Measurements from ENCODE around the gene ACACA. TPM values are rescaled to one million over a fixed set of nuclear protein-coding genes. Genes with fewer than 3 reads are reported as not detected.

The ACACA gene
- total RNA-seq, 3 donors from 2014 or later (not counting 1 experiment from before 2014, with no cell fraction given) = 22.9 to 23.9 (median 23.6) TPM

GRCh38 chr17:37234106-37234505 is 172.5 kb downstream of the ACACA start:
- no peak for TF ChIP-seq CTCF (IDR thresholded peaks at IDR 0.05)
- peaks cover 21% of the 10 kb centered on the region for H3K36me3 ChIP-seq (ENCODE audit: control insufficient read depth, insufficient read depth, low read length)
- peaks cover 5% of the 10 kb centered on the region for H3K36me3 Mint-ChIP-seq
- H3K4me1 Mint-ChIP-seq = no peaks in the 10 kb centered on the region
- no peaks in the 10 kb centered on the region for H3K4me1 ChIP-seq (ENCODE audit: control insufficient read depth, insufficient read depth, low read length)
- ATAC-seq (no peak), DNase-seq (no peak)
- H3K27me3 Mint-ChIP-seq (ENCODE audit: low read depth in 2 of 2) = no peaks in the 10 kb centered on the region
- no peaks in the 10 kb centered on the region for H3K9me3 ChIP-seq (ENCODE audit: control insufficient read depth, insufficient read depth, low read length)
- H3K27ac ChIP-seq (ENCODE audit: low read length) = no peak overlapping the region
- no peak overlapping the region for H3K27ac Mint-ChIP-seq
- H3K4me3 ChIP-seq (ENCODE audit: low read length) = no peak overlapping the region
- no peaks in the 10 kb centered on the region for H3K27me3 ChIP-seq (ENCODE audit: control insufficient read depth, insufficient read depth, low read length)
- intact Hi-C loops (cut with micrococcal nuclease) = loop anchor here (10.0 kb wide), 1 partner anchor 189 kb away; no protein-coding TSS in a partner anchor
- no peaks in the 10 kb centered on the region for H3K9me3 Mint-ChIP-seq
- no peak overlapping the region for H3K4me3 Mint-ChIP-seq
- no CpG with 5 or more reads among the region's 1 CpG for WGBS (ENCODE audit: insufficient coverage)

- H3K27ac Mint-ChIP-seq = no peak overlapping the region
- no peaks in the 10 kb centered on the region for H3K27me3 Mint-ChIP-seq (ENCODE audit: low read depth in 2 of 2)
- DNase-seq (no peak), ATAC-seq (no peak)
- TF ChIP-seq CTCF (IDR thresholded peaks at IDR 0.05) = no peak
- H3K4me3 Mint-ChIP-seq = no peak overlapping the region
- Histone ChIP-seq H3K4me1 (ENCODE audit: control insufficient read depth, insufficient read depth, low read length) (no peaks in the 10 kb centered on the region), H3K4me3 (ENCODE audit: low read length) (no peak overlapping the region), H3K27me3 (ENCODE audit: control insufficient read depth, insufficient read depth, low read length) (no peaks in the 10 kb centered on the region), H3K27ac (ENCODE audit: low read length) (no peak overlapping the region), H3K36me3 (ENCODE audit: control insufficient read depth, insufficient read depth, low read length) (peaks cover 16% of the 10 kb centered on the region), H3K9me3 (ENCODE audit: control insufficient read depth, insufficient read depth, low read length) (no peaks in the 10 kb centered on the region)
- intact Hi-C loops (cut with micrococcal nuclease) = loop anchor here (10.0 kb wide), 1 partner anchor 188 kb away; no protein-coding TSS in a partner anchor
- H3K4me1 Mint-ChIP-seq = no peaks in the 10 kb centered on the region
- 96% methylated on average over 11 of the region's 11 CpGs for WGBS (ENCODE audit: insufficient coverage)
- peaks cover 5% of the 10 kb centered on the region for H3K36me3 Mint-ChIP-seq
- H3K9me3 Mint-ChIP-seq = no peaks in the 10 kb centered on the region
Measured at GRCh38 chr17:37233036-37233435, 173.6 kb downstream of the ACACA start.

GRCh38 chr17:37231887-37232286 is 174.7 kb downstream of the ACACA start:
- DNase-seq (no peak), ATAC-seq (no peak)
- H3K4me3 Mint-ChIP-seq = no peak overlapping the region
- Histone ChIP-seq H3K27me3 (ENCODE audit: control insufficient read depth, insufficient read depth, low read length) (no peaks in the 10 kb centered on the region), H3K9me3 (ENCODE audit: control insufficient read depth, insufficient read depth, low read length) (no peaks in the 10 kb centered on the region), H3K36me3 (ENCODE audit: control insufficient read depth, insufficient read depth, low read length) (peaks cover 11% of the 10 kb centered on the region), H3K4me1 (ENCODE audit: control insufficient read depth, insufficient read depth, low read length) (no peaks in the 10 kb centered on the region), H3K4me3 (ENCODE audit: low read length) (no peak overlapping the region), H3K27ac (ENCODE audit: low read length) (no peak overlapping the region)
- H3K36me3 Mint-ChIP-seq = peaks cover 5% of the 10 kb centered on the region
- intact Hi-C loops (cut with micrococcal nuclease) = loop anchor here (10.0 kb wide), 1 partner anchor 187 kb away; no protein-coding TSS in a partner anchor
- no peaks in the 10 kb centered on the region for H3K4me1 Mint-ChIP-seq
- TF ChIP-seq CTCF (IDR thresholded peaks at IDR 0.05) = no peak
- 100% methylated on average over 2 of the region's 2 CpGs for WGBS (ENCODE audit: insufficient coverage)
- H3K27ac Mint-ChIP-seq = no peak overlapping the region
- no peaks in the 10 kb centered on the region for H3K27me3 Mint-ChIP-seq (ENCODE audit: low read depth in 2 of 2)
- no peaks in the 10 kb centered on the region for H3K9me3 Mint-ChIP-seq

GRCh38 chr17:37230633-37231032 is 176.0 kb downstream of the ACACA start:
- Histone ChIP-seq H3K4me1 (ENCODE audit: control insufficient read depth, insufficient read depth, low read length) (no peaks in the 10 kb centered on the region), H3K9me3 (ENCODE audit: control insufficient read depth, insufficient read depth, low read length) (no peaks in the 10 kb centered on the region), H3K4me3 (ENCODE audit: low read length) (no peak overlapping the region), H3K27ac (ENCODE audit: low read length) (no peak overlapping the region), H3K27me3 (ENCODE audit: control insufficient read depth, insufficient read depth, low read length) (no peaks in the 10 kb centered on the region), H3K36me3 (ENCODE audit: control insufficient read depth, insufficient read depth, low read length) (peaks cover 17% of the 10 kb centered on the region)
- H3K4me3 Mint-ChIP-seq = no peak overlapping the region
- DNase-seq (no peak), ATAC-seq (no peak)
- TF ChIP-seq CTCF (IDR thresholded peaks at IDR 0.05) = no peak
- no peaks in the 10 kb centered on the region for H3K4me1 Mint-ChIP-seq
- no peaks in the 10 kb centered on the region for H3K9me3 Mint-ChIP-seq
- intact Hi-C loops (cut with micrococcal nuclease) = loop anchor here (10.0 kb wide), 1 partner anchor 186 kb away; no protein-coding TSS in a partner anchor
- 80% methylated on average over 1 of the region's 1 CpG for WGBS (ENCODE audit: insufficient coverage)
- H3K27ac Mint-ChIP-seq = no peak overlapping the region
- no peaks in the 10 kb centered on the region for H3K27me3 Mint-ChIP-seq (ENCODE audit: low read depth in 2 of 2)
- no peaks in the 10 kb centered on the region for H3K36me3 Mint-ChIP-seq
